CD8-positive, alpha-beta memory T cell (primary cell): ENCODE results near the gene DOCK4. TPM values are rescaled to one million over a fixed set of nuclear protein-coding genes. Genes with fewer than 3 reads are reported as not detected.

Experiments used
- CTCF ChIA-PET: fragments of 350-600 bp; sonication (Branson Sonifier 250); formaldehyde crosslinking; loops from one replicate; lab custom pipeline; 2021; ENCODE audit warnings: antibody characterized with exemption; lab: Charles Lee
- POLR2A ChIA-PET: fragments of 350-600 bp; sonication (Branson Sonifier 250); formaldehyde crosslinking; loops from one replicate; lab custom pipeline; 2021; ENCODE audit warnings: antibody characterized with exemption; lab: Charles Lee
- DNase-seq, 5 donors: peaks; one replicate each; pipeline versions ENCODE4 v3.0.0 to v3.0.0-alpha.2; 2020 to 2022; ENCODE audit warnings: mixed read lengths in 1 of 5
- H3K27ac ChIP-seq: one replicate; pipeline ENCODE4 v1.7.0; 2013; ENCODE audit warnings: low read depth, mild to moderate bottlenecking, low read length, moderate library complexity
- H3K27me3 ChIP-seq: 2 replicates; pipeline ENCODE4 v1.7.0; 2013; ENCODE audit warnings: low read length, mild to moderate bottlenecking; ENCODE audit not compliant: insufficient read depth, poor library complexity, severe bottlenecking
- H3K36me3 ChIP-seq: 2 replicates; pipeline ENCODE4 v1.7.0; 2013; ENCODE audit warnings: mild to moderate bottlenecking, low read length, moderate library complexity; ENCODE audit not compliant: insufficient read depth
- H3K4me1 ChIP-seq: 2 replicates; pipeline ENCODE4 v1.7.0; 2013; ENCODE audit warnings: mild to moderate bottlenecking, low read length, moderate library complexity; ENCODE audit not compliant: insufficient read depth
- H3K4me3 ChIP-seq: 2 replicates; pipeline ENCODE4 v1.7.0; 2013; ENCODE audit warnings: mild to moderate bottlenecking, low read length
- H3K9me3 ChIP-seq: 2 replicates; pipeline ENCODE4 v1.7.0; 2013; ENCODE audit warnings: mild to moderate bottlenecking, low read length
- H3K27ac Mint-ChIP-seq, 8 donors: one replicate each; pipeline ENCODE4 v1.8.0; 2020 to 2021; ENCODE audit warnings: mixed read lengths in 8 of 8, mild to moderate bottlenecking in 6 of 8, inconsistent platforms in 3 of 8, moderate library complexity in 3 of 8
- H3K27me3 Mint-ChIP-seq, 2 donors: one replicate each; pipeline ENCODE4 v1.8.0; 2020 to 2021; ENCODE audit warnings: mixed read lengths in 2 of 2, mild to moderate bottlenecking in 1 of 2, moderate library complexity in 1 of 2
- H3K36me3 Mint-ChIP-seq, 3 donors: one replicate each; pipeline ENCODE4 v1.8.0; 2020 to 2021; ENCODE audit warnings: mixed read lengths in 3 of 3, inconsistent platforms in 1 of 3, mild to moderate bottlenecking in 1 of 3
- H3K4me1 Mint-ChIP-seq, 3 donors: one replicate each; pipeline ENCODE4 v1.8.0; 2020 to 2021; ENCODE audit warnings: mixed read lengths in 3 of 3, inconsistent platforms in 1 of 3, mild to moderate bottlenecking in 1 of 3
- H3K4me3 Mint-ChIP-seq, 7 donors: one replicate each; pipeline ENCODE4 v1.8.0; 2020 to 2021; ENCODE audit warnings: mixed read lengths in 7 of 7, mild to moderate bottlenecking in 6 of 7, moderate library complexity in 4 of 7, inconsistent platforms in 2 of 7
- H3K9me3 Mint-ChIP-seq, 5 donors: one replicate each; pipeline ENCODE4 v1.8.0; 2020 to 2022; ENCODE audit warnings: mixed read lengths in 5 of 5, mild to moderate bottlenecking in 3 of 5, moderate library complexity in 2 of 5, inconsistent platforms in 1 of 5
- polyA plus RNA-seq: library from polyadenylated mRNA; unstranded; fragments of 300-500 nt; fragmentation: Illumina TruSeq; gene quantifications from one replicate; pipeline ENCODE4 v1.2.3, GENCODE V29; 2021
- total RNA-seq, 2 experiments: library from RNA; stranded (reverse); gene quantifications; one replicate each; pipeline ENCODE4 v1.2.3, GENCODE V29; 2021

The DOCK4 gene
- total and polyA plus RNA-seq, 3 experiments from 2014 or later: 1.2 TPM; not detected in 1

- H3K4me3 ChIP-seq: no peak overlapping the region
- no peaks in the 10 kb centered on the region for H3K9me3 ChIP-seq
- no peak for DNase-seq
- ChIA-PET CTCF (interaction anchor here (1.2 to 2.2 kb wide), 5 partner anchors 10 to 1680 kb away, joined by 3 to 13 read pairs (median 4); no protein-coding TSS in a partner anchor), POLR2A (no interaction called here)
- H3K27me3 ChIP-seq: no peaks in the 10 kb centered on the region
- H3K4me1 ChIP-seq: no peaks in the 10 kb centered on the region
- no peaks in the 10 kb centered on the region for H3K9me3 Mint-ChIP-seq
- H3K27ac Mint-ChIP-seq: no peak overlapping the region
- H3K27me3 Mint-ChIP-seq: peaks cover 4 to 28% of the 10 kb centered on the region in 2 donors
- H3K4me3 Mint-ChIP-seq: no peak overlapping the region
- H3K4me1 Mint-ChIP-seq: no peaks in the 10 kb centered on the region
- no peak overlapping the region for H3K27ac ChIP-seq
- H3K36me3 ChIP-seq: no peaks in the 10 kb centered on the region
- no peaks in the 10 kb centered on the region for H3K36me3 Mint-ChIP-seq
Measured at GRCh38 chr7:111740942-111741341, 465.3 kb downstream of the DOCK4 start.

GRCh38 chr7:111736552-111736874 is 469.7 kb downstream of the DOCK4 start:
- Mint-ChIP-seq H3K4me1 (no peaks in the 10 kb centered on the region), H3K9me3 (no peaks in the 10 kb centered on the region), H3K27me3 (peaks cover 2 to 13% of the 10 kb centered on the region in 2 donors), H3K36me3 (no peaks in the 10 kb centered on the region), H3K27ac (no peak overlapping the region), H3K4me3 (no peak overlapping the region)
- Histone ChIP-seq H3K27me3 (no peaks in the 10 kb centered on the region), H3K4me1 (no peaks in the 10 kb centered on the region), H3K9me3 (no peaks in the 10 kb centered on the region), H3K4me3 (no peak overlapping the region), H3K36me3 (no peaks in the 10 kb centered on the region), H3K27ac (no peak overlapping the region)
- POLR2A ChIA-PET: no interaction called here
- no peak for DNase-seq
- CTCF ChIA-PET: interaction anchor here (0.7 to 1.5 kb wide), 7 partner anchors 9 to 1892 kb away, joined by 3 to 5 read pairs (median 3); no protein-coding TSS in a partner anchor

- H3K27ac Mint-ChIP-seq: no peak overlapping the region
- no peaks in the 10 kb centered on the region for H3K36me3 Mint-ChIP-seq
- DNase-seq: peak; percentile 17 to 59 (median 34)
- Histone ChIP-seq H3K4me3 (no peak overlapping the region), H3K27me3 (no peaks in the 10 kb centered on the region), H3K9me3 (no peaks in the 10 kb centered on the region), H3K27ac (no peak overlapping the region), H3K4me1 (no peaks in the 10 kb centered on the region), H3K36me3 (no peaks in the 10 kb centered on the region)
- no peak overlapping the region for H3K4me3 Mint-ChIP-seq
- CTCF ChIA-PET: interaction anchor here (0.7 to 1.5 kb wide), 7 partner anchors 8 to 1891 kb away, joined by 3 to 5 read pairs (median 3); no protein-coding TSS in a partner anchor
- H3K27me3 Mint-ChIP-seq: peaks cover 0 to 13% of the 10 kb centered on the region in 2 donors
- H3K4me1 Mint-ChIP-seq: no peaks in the 10 kb centered on the region
- H3K9me3 Mint-ChIP-seq: no peaks in the 10 kb centered on the region
- POLR2A ChIA-PET: no interaction called here
Measured at GRCh38 chr7:111735661-111736551, 470.3 kb downstream of the DOCK4 start.

GRCh38 chr7:111734954-111735660 is 471.1 kb downstream of the DOCK4 start:
- Mint-ChIP-seq H3K9me3 (no peaks in the 10 kb centered on the region), H3K27ac (no peak overlapping the region), H3K36me3 (no peaks in the 10 kb centered on the region), H3K27me3 (peaks cover 0 to 13% of the 10 kb centered on the region in 2 donors), H3K4me1 (no peaks in the 10 kb centered on the region), H3K4me3 (no peak overlapping the region)
- H3K4me1 ChIP-seq: no peaks in the 10 kb centered on the region
- H3K27me3 ChIP-seq: no peaks in the 10 kb centered on the region
- DNase-seq: no peak
- ChIA-PET POLR2A (no interaction called here), CTCF (interaction anchor here (1.0 to 1.5 kb wide), 2 partner anchors 13 to 22 kb away, joined by 3 to 5 read pairs; no protein-coding TSS in a partner anchor)
- H3K4me3 ChIP-seq: no peak overlapping the region
- no peak overlapping the region for H3K27ac ChIP-seq
- no peaks in the 10 kb centered on the region for H3K9me3 ChIP-seq
- no peaks in the 10 kb centered on the region for H3K36me3 ChIP-seq

GRCh38 chr7:111732923-111733322 is 473.3 kb downstream of the DOCK4 start:
- Histone ChIP-seq H3K36me3 (no peaks in the 10 kb centered on the region), H3K27ac (no peak overlapping the region), H3K4me1 (no peaks in the 10 kb centered on the region), H3K4me3 (no peak overlapping the region), H3K27me3 (no peaks in the 10 kb centered on the region), H3K9me3 (no peaks in the 10 kb centered on the region)
- H3K4me1 Mint-ChIP-seq: no peaks in the 10 kb centered on the region
- H3K36me3 Mint-ChIP-seq: no peaks in the 10 kb centered on the region
- no peak overlapping the region for H3K27ac Mint-ChIP-seq
- CTCF ChIA-PET: no interaction called here
- H3K9me3 Mint-ChIP-seq: no peaks in the 10 kb centered on the region
- POLR2A ChIA-PET: no interaction called here
- no peak for DNase-seq
- peaks cover 0 to 13% of the 10 kb centered on the region in 2 donors for H3K27me3 Mint-ChIP-seq
- no peak overlapping the region for H3K4me3 Mint-ChIP-seq

GRCh38 chr7:111730476-111731300 is 475.5 kb downstream of the DOCK4 start:
- no peaks in the 10 kb centered on the region for H3K9me3 Mint-ChIP-seq
- Histone ChIP-seq H3K27me3 (no peaks in the 10 kb centered on the region), H3K4me1 (no peaks in the 10 kb centered on the region), H3K9me3 (no peaks in the 10 kb centered on the region), H3K36me3 (no peaks in the 10 kb centered on the region), H3K27ac (no peak overlapping the region), H3K4me3 (no peak overlapping the region)
- ChIA-PET POLR2A (no interaction called here), CTCF (interaction anchor here (0.7 to 1.5 kb wide), 2 partner anchors 11 to 1690 kb away, joined by 3 to 5 read pairs; no protein-coding TSS in a partner anchor)
- H3K27ac Mint-ChIP-seq: no peak overlapping the region
- no peak for DNase-seq
- H3K4me1 Mint-ChIP-seq: no peaks in the 10 kb centered on the region
- no peaks in the 10 kb centered on the region for H3K36me3 Mint-ChIP-seq
- H3K4me3 Mint-ChIP-seq: no peak overlapping the region
- H3K27me3 Mint-ChIP-seq: peaks cover 0 to 9% of the 10 kb centered on the region in 2 donors

GRCh38 chr7:111730057-111730456 is 476.1 kb downstream of the DOCK4 start:
- ChIA-PET POLR2A (no interaction called here), CTCF (interaction anchor here (1.5 kb wide), 1 partner anchor 1691 kb away, joined by 3 read pairs; no protein-coding TSS in a partner anchor)
- Histone ChIP-seq H3K27ac (no peak overlapping the region), H3K4me1 (no peaks in the 10 kb centered on the region), H3K27me3 (no peaks in the 10 kb centered on the region), H3K36me3 (no peaks in the 10 kb centered on the region), H3K9me3 (no peaks in the 10 kb centered on the region), H3K4me3 (no peak overlapping the region)
- DNase-seq: no peak
- Mint-ChIP-seq H3K4me1 (no peaks in the 10 kb centered on the region), H3K4me3 (no peak overlapping the region), H3K27ac (peak overlapping the region in 1 of 8 donors; percentile 63), H3K9me3 (no peaks in the 10 kb centered on the region), H3K27me3 (peaks cover 0 to 11% of the 10 kb centered on the region in 2 donors), H3K36me3 (no peaks in the 10 kb centered on the region)
